Adrenal gland (tissue), 5 donors: Measurements from ENCODE around the gene WHRN.

ENCODE experiments used
- POLR2A ChIP-seq, 2 donors: fragments of 450-650 bp; IDR thresholded peaks; one replicate each; pipeline ENCODE4 v1.6.1; 2017; ENCODE audit warnings: antibody characterized with exemption in 2 of 2, mild to moderate bottlenecking in 2 of 2, moderate library complexity in 1 of 2
- TF ChIP-seq, protein P1 (sequence below), 6 experiments: fragments of 450-650 bp in 4 of 6; fragments of 200-600 bp in 2 of 6; sonication (generic) in 1 of 6; IDR thresholded peaks; 1 replicate in 5 of 6; 2 replicates in 1 of 6; pipeline versions ENCODE4 v1.5.1 to v1.8.0; 2016 to 2021; ENCODE audit warnings: antibody characterized with exemption in 6 of 6, mild to moderate bottlenecking in 2 of 6, moderate library complexity in 1 of 6
- donor health status: DM: no; HTN: no; CAD: no.

DNA sequence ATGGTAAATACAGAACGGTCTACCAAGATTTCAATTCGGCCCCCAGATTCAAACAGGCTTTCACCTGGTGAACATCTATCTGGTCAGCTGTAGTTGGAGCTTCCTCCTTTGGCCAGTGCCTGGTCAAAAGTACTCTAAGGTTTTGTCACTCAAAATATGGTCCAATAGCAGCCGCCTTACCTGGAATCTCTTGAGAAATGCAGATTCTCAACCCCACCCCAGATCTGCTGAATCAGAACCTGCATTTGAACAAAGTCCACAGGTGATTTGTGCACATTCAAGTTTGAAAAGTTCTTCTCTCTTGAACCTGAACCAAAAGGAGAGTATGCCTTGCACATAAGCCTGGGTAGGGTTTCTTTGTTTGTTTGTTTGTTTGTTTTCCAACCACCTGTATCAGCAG, 17.6 kb upstream of the WHRN start:
- TF ChIP-seq, protein P1, sequence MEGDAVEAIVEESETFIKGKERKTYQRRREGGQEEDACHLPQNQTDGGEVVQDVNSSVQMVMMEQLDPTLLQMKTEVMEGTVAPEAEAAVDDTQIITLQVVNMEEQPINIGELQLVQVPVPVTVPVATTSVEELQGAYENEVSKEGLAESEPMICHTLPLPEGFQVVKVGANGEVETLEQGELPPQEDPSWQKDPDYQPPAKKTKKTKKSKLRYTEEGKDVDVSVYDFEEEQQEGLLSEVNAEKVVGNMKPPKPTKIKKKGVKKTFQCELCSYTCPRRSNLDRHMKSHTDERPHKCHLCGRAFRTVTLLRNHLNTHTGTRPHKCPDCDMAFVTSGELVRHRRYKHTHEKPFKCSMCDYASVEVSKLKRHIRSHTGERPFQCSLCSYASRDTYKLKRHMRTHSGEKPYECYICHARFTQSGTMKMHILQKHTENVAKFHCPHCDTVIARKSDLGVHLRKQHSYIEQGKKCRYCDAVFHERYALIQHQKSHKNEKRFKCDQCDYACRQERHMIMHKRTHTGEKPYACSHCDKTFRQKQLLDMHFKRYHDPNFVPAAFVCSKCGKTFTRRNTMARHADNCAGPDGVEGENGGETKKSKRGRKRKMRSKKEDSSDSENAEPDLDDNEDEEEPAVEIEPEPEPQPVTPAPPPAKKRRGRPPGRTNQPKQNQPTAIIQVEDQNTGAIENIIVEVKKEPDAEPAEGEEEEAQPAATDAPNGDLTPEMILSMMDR (IDR thresholded peaks at IDR 0.05) = no peak
- no peak for TF ChIP-seq POLR2A (IDR thresholded peaks at IDR 0.05)
